IMR-90 (cell line): ENCODE measurements around the gene CROCC. TPM values are rescaled to one million over a fixed set of nuclear protein-coding genes. Genes with fewer than 3 reads are reported as not detected.

Experiments
- ATAC-seq: fragments of 200-7000 bp; cut with Tn5 transposase; 2 replicates; pipeline ENCODE4 v1.9.1; 2020; ENCODE audit warnings: low read depth, mild to moderate bottlenecking, moderate library complexity
- BruUV-seq: library from RNA; stranded (reverse); fragments of 400-500 nt; replicated peaks from 2 replicates; lab custom pipeline; 2021; lab: Mats Ljungman, UMichigan
- CTCF ChIA-PET: fragments of 300-600 bp; formaldehyde crosslinking; extraction: SDS; loops from one replicate; lab custom pipeline; 2021; ENCODE audit warnings: antibody characterized with exemption; lab: Yijun Ruan, JAX
- POLR2A ChIA-PET: fragments of 300-600 bp; sonication (Branson Sonifier 250); formaldehyde crosslinking; loops from one replicate; lab custom pipeline; 2022; ENCODE audit warnings: antibody characterized with exemption; ENCODE audit not compliant: unreplicated experiment; lab: Charles Lee
- DNase-seq: peaks from one replicate; pipeline ENCODE4 v3.0.0; 2013
- H2AFZ ChIP-seq: replicated peaks from 2 replicates; pipeline ENCODE3; 2013; ENCODE audit warnings: low read length, mild to moderate bottlenecking; ENCODE audit not compliant: poor library complexity
- H2AK5ac ChIP-seq: 2 replicates; pipeline ENCODE4 v1.6.1; 2013; ENCODE audit warnings: low read depth, low read length, inconsistent platforms
- H2AK9ac ChIP-seq: replicated peaks from 2 replicates; pipeline ENCODE3; 2013; ENCODE audit warnings: mild to moderate bottlenecking, low read depth, low read length, moderate library complexity; ENCODE audit not compliant: poor library complexity
- H2BK120ac ChIP-seq: 2 replicates; pipeline ENCODE4 v1.6.1; 2013; ENCODE audit warnings: low read depth, low read length, inconsistent platforms
- H2BK15ac ChIP-seq: 3 replicates; pipeline ENCODE4 v1.6.1; 2013; ENCODE audit warnings: low read depth, low read length, inconsistent platforms
- H2BK20ac ChIP-seq: 2 replicates; pipeline ENCODE4 v1.6.1; 2013; ENCODE audit warnings: low read depth, mild to moderate bottlenecking, inconsistent platforms, low read length, moderate library complexity
- H2BK5ac ChIP-seq: 2 replicates; pipeline ENCODE4 v1.6.1; 2013; ENCODE audit warnings: mild to moderate bottlenecking, low read depth, low read length, inconsistent platforms; ENCODE audit not compliant: poor library complexity, severe bottlenecking
- H3K14ac ChIP-seq: replicated peaks from 2 replicates; pipeline ENCODE4 v1.6.1; 2013; ENCODE audit warnings: low read depth, low read length, inconsistent platforms
- H3K18ac ChIP-seq: 2 replicates; pipeline ENCODE4 v1.6.1; 2013; ENCODE audit warnings: low read depth, low read length, control low read depth
- H3K23ac ChIP-seq: 2 replicates; pipeline ENCODE4 v1.6.1; 2013; ENCODE audit warnings: low read depth, low read length, inconsistent platforms
- H3K27ac ChIP-seq: 2 replicates; pipeline ENCODE4 v1.5.1; 2013; ENCODE audit warnings: mild to moderate bottlenecking, control low read depth, low read length; ENCODE audit not compliant: insufficient read depth
- H3K27me3 ChIP-seq: 2 replicates; pipeline ENCODE4 v1.6.1; 2013; ENCODE audit warnings: low read length; ENCODE audit not compliant: control insufficient read depth, insufficient read depth
- H3K36me3 ChIP-seq: 2 replicates; pipeline ENCODE4 v1.6.1; 2013; ENCODE audit warnings: low read length, mixed read lengths; ENCODE audit not compliant: control insufficient read depth, insufficient read depth
- H3K4ac ChIP-seq: 2 replicates; pipeline ENCODE4 v1.6.1; 2013; ENCODE audit warnings: low read depth, low read length, inconsistent platforms
- H3K4me1 ChIP-seq: 2 replicates; pipeline ENCODE4 v1.6.1; 2013; ENCODE audit warnings: low read length, mixed read lengths; ENCODE audit not compliant: control insufficient read depth, insufficient read depth
- H3K4me2 ChIP-seq: 2 replicates; pipeline ENCODE4 v1.6.1; 2013; ENCODE audit warnings: low read depth, mild to moderate bottlenecking, control low read depth, low read length, moderate library complexity
- H3K4me3 ChIP-seq: 2 replicates; pipeline ENCODE4 v1.5.1; 2013; ENCODE audit warnings: low read depth, mild to moderate bottlenecking, control low read depth, low read length, moderate library complexity; ENCODE audit not compliant: insufficient read depth
- H3K56ac ChIP-seq: 2 replicates; pipeline ENCODE4 v1.6.1; 2013; ENCODE audit warnings: low read length, inconsistent platforms; ENCODE audit not compliant: insufficient read depth; ENCODE audit errors: extremely low read depth
- H3K79me1 ChIP-seq, 2 experiments: 2 replicates each; pipeline ENCODE4 v1.6.1; 2013; ENCODE audit warnings: low read length in 2 of 2, inconsistent platforms in 1 of 2, low read depth in 1 of 2
- H3K9ac ChIP-seq: 2 replicates; pipeline ENCODE4 v1.6.1; 2013; ENCODE audit warnings: low read depth, low read length, control low read depth
- H3K9me1 ChIP-seq: 2 replicates; pipeline ENCODE4 v1.6.1; 2013; ENCODE audit warnings: low read length, inconsistent platforms; ENCODE audit not compliant: insufficient read depth
- H3K9me3 ChIP-seq: 2 replicates; pipeline ENCODE4 v1.6.1; 2013; ENCODE audit warnings: low read length; ENCODE audit not compliant: control insufficient read depth, insufficient read depth
- H4K20me1 ChIP-seq: 2 replicates; pipeline ENCODE4 v1.6.1; 2013; ENCODE audit warnings: low read length, inconsistent platforms; ENCODE audit not compliant: insufficient read depth
- H4K5ac ChIP-seq: 2 replicates; pipeline ENCODE4 v1.6.1; 2013; ENCODE audit warnings: mild to moderate bottlenecking, low read depth, low read length, control low read depth
- H4K8ac ChIP-seq, 2 experiments: 2 replicates each; pipeline ENCODE4 v1.6.1; 2013; ENCODE audit warnings: low read depth in 2 of 2, low read length in 2 of 2, control low read depth in 1 of 2, inconsistent platforms in 1 of 2
- H4K91ac ChIP-seq: 2 replicates; pipeline ENCODE4 v1.6.1; 2013; ENCODE audit warnings: low read depth, low read length, inconsistent platforms; ENCODE audit not compliant: insufficient read depth
- CTCF ChIP-seq: conservative IDR thresholded peaks from 2 replicates; pipeline ENCODE4 v1.5.1; 2012; ENCODE audit warnings: mild to moderate bottlenecking, low read depth, low read length, improper control_type of control experiment
- MAZ ChIP-seq: IDR thresholded peaks from 2 replicates; pipeline ENCODE4 v1.6.1; 2012; ENCODE audit warnings: low read depth, mild to moderate bottlenecking, low read length, improper control_type of control experiment, moderate library complexity, borderline replicate concordance
- NFE2L2 ChIP-seq: fragments of 150-350 bp; IDR thresholded peaks from 2 replicates; pipeline ENCODE4 v1.6.1; 2016; ENCODE audit warnings: low read depth, mild to moderate bottlenecking, low read length
- POLR2A ChIP-seq: IDR thresholded peaks from 2 replicates; pipeline ENCODE4 v1.6.1; 2012; ENCODE audit warnings: mild to moderate bottlenecking, low read depth, low read length
- SMC3 ChIP-seq: fragments of 150-350 bp; IDR thresholded peaks from 2 replicates; pipeline ENCODE4 v1.6.1; 2016; ENCODE audit warnings: low read depth, mild to moderate bottlenecking, antibody characterized with exemption, low read length, moderate library complexity
- USF2 ChIP-seq: fragments of 150-350 bp; IDR thresholded peaks from 2 replicates; pipeline ENCODE4 v1.6.1; 2017; ENCODE audit warnings: mild to moderate bottlenecking, antibody characterized with exemption, low read length, low read depth
- WGBS, 2 experiments: methylation state at CpG; one replicate each; pipeline versions ENCODE4 v1.1.5 to v1.1.7; 2013; ENCODE audit warnings: missing lambda C conversion rate in 2 of 2; ENCODE audit not compliant: insufficient read length in 1 of 2; ENCODE audit errors: extremely low coverage in 2 of 2; 5-methylcytosine and 5-hydroxymethylcytosine counted together
- dilution Hi-C: fragments of 300-500 bp; cut with HindIII; formaldehyde crosslinking; loops from one replicate; pipeline ENCODE4 v1.14.3; 2018; ENCODE audit warnings: low sequenced_read_pairs; ENCODE audit not compliant: unreplicated experiment
- in situ Hi-C: fragments of 300-500 bp; cut with MboI; formaldehyde crosslinking; loops from 3 replicates; pipeline ENCODE4 v1.14.3; 2019; ENCODE audit warnings: low sequenced_read_pairs, inconsistent platforms, mixed read lengths
- intact Hi-C: fragments of 100-400 bp; cut with micrococcal nuclease; formaldehyde crosslinking; loops from 2 replicates; pipeline ENCODE4 v1.10.0; 2022
- microRNA-seq, 2 experiments: library from miRNA; stranded (forward) in 1 of 2; unstranded in 1 of 2; fragments of 10-50 nt in 1 of 2; fragments of <30 nt in 1 of 2; gene quantifications in 1 of 2; microRNA quantifications in 1 of 2; one replicate each; pipeline versions ENCODE3 to v1.1.0; 2013 to 2020; ENCODE audit not compliant: insufficient read depth in 1 of 2, insufficient read length in 1 of 2, unreplicated experiment in 1 of 2
- polyA plus RNA-seq, 3 experiments: library from polyadenylated mRNA; depleted of rRNA; stranded (reverse); fragments of >200 nt; gene quantifications; 2 replicates each; pipeline ENCODE4 v1.2.3, GENCODE V29; 2012; ENCODE audit warnings: low replicate concordance in 1 of 3
- small RNA-seq, 5 experiments: library from RNA; depleted of rRNA; stranded (forward); fragments of <200 nt; gene quantifications; one replicate each; pipeline ENCODE3, GENCODE V24; 2012
- total RNA-seq: library from RNA; depleted of rRNA; stranded (reverse); fragments of >200 nt; gene quantifications from 2 replicates; pipeline ENCODE4 v1.2.3, GENCODE V29; 2012; rRNA removed

Gene CROCC
- total and polyA plus RNA-seq, 2 of the 4 experiments (the other 2 are of a cell fraction): 7.5 to 13.7 TPM

- H3K36me3 ChIP-seq: peaks cover 60% of the 10 kb centered on the region
- WGBS, 2 experiments: 90% methylated on average over 5 of the region's 10 CpGs; no CpG with 5 or more reads in 1 of the 2 experiments
- H3K4me2 ChIP-seq: no peak overlapping the region
- H4K20me1 ChIP-seq: no peaks in the 10 kb centered on the region
- CTCF ChIA-PET: interaction anchor here (1.7 kb wide), 1 partner anchor 8 kb away, joined by 3 read pairs; no protein-coding TSS in a partner anchor
- no peak overlapping the region for H2BK20ac ChIP-seq
- no peak overlapping the region for H4K91ac ChIP-seq
- H3K4me1 ChIP-seq: no peaks in the 10 kb centered on the region
- no peak overlapping the region for H2BK120ac ChIP-seq
- dilution Hi-C loops: no loop called here
- no peak overlapping the region for H3K14ac ChIP-seq
- H3K56ac ChIP-seq: no peak overlapping the region
- H3K9me1 ChIP-seq: no peaks in the 10 kb centered on the region
- in situ Hi-C loops: no loop called here
- H3K4ac ChIP-seq: no peak overlapping the region
- no peak overlapping the region for H3K9ac ChIP-seq
- no peaks in the 10 kb centered on the region for H3K9me3 ChIP-seq
- no peak overlapping the region for H3K27ac ChIP-seq
- TF ChIP-seq NFE2L2 (no peak), CTCF (no peak), MAZ (no peak), POLR2A (no peak), SMC3 (no peak), USF2 (no peak)
- no peak overlapping the region for H2BK15ac ChIP-seq
- no peak overlapping the region for H3K4me3 ChIP-seq
- H2AK5ac ChIP-seq: no peak overlapping the region
- H3K79me1 ChIP-seq: no peaks in the 10 kb centered on the region
- BruUV-seq: no TSS peak
- no peak overlapping the region for H3K18ac ChIP-seq
- no peak overlapping the region for H4K8ac ChIP-seq
- no peak overlapping the region for H4K5ac ChIP-seq
- no peak overlapping the region for H2BK5ac ChIP-seq
- intact Hi-C loops: no loop called here
- POLR2A ChIA-PET: no interaction called here
- H2AFZ ChIP-seq: no peak overlapping the region
- ATAC-seq (no peak), DNase-seq (no peak)
- no peaks in the 10 kb centered on the region for H3K27me3 ChIP-seq
- H2AK9ac ChIP-seq: no peak overlapping the region
- H3K23ac ChIP-seq: no peak overlapping the region
Measured at GRCh38 chr1:17021896-17022295, 100.2 kb downstream of the CROCC start.

Small RNA genes lying within 50 kb of the gene (microRNA-seq; reads per million reads assigned to microRNA genes)
- gene RNU1-2 (ENCODE audit: insufficient read depth, insufficient read length): not detected
- gene RNU1-5P (ENCODE audit: insufficient read depth, insufficient read length): not detected

Small RNA genes lying within 50 kb of the gene (small RNA-seq; reads per million reads assigned to genes)
- gene RNU1-2 (0 to 0.04 (median 0) reads per million in 5 experiments), gene RNU1-5P (0 reads per million in 5 experiments)

Other genes starting within 250 kb of the CROCC start
- under 0.01 TPM in 2 replicates for gene RNU1-4, start 181.4 kb upstream of the CROCC start, total RNA-seq
- not detected in 2 replicates for gene RNU1-4, start 181.4 kb upstream of the CROCC start, polyA plus RNA-seq (2012; rRNA removed)
- gene RNU1-2, start 26.0 kb upstream of the CROCC start, total RNA-seq: under 0.01 TPM in 2 replicates
- gene RNU1-2, start 26.0 kb upstream of the CROCC start, polyA plus RNA-seq (2012; rRNA removed): not detected in 2 replicates
- 2.5 and 3.9 TPM in 2 replicates for gene MFAP2, start 58.7 kb downstream of the CROCC start, total RNA-seq
- 13.9 and 14.6 TPM in 2 replicates for gene MFAP2, start 58.7 kb downstream of the CROCC start, polyA plus RNA-seq (2012; rRNA removed)
- 3.9 and 5.7 TPM in 2 replicates for gene ATP13A2, start 90.0 kb downstream of the CROCC start, total RNA-seq
- 18.9 and 19.6 TPM in 2 replicates for gene ATP13A2, start 90.0 kb downstream of the CROCC start, polyA plus RNA-seq (2012; rRNA removed)
- gene SDHB, start 132.1 kb downstream of the CROCC start, total RNA-seq: 143 and 206 TPM in 2 replicates
- 122 and 125 TPM in 2 replicates for gene SDHB, start 132.1 kb downstream of the CROCC start, polyA plus RNA-seq (2012; rRNA removed)
- not detected in 2 replicates for gene PADI2, start 197.5 kb downstream of the CROCC start, total RNA-seq
- gene PADI2, start 197.5 kb downstream of the CROCC start, polyA plus RNA-seq (2012; rRNA removed): not detected in 2 replicates